Endodermal cell (in vitro differentiated cells): ENCODE measurements around the gene NRXN3. TPM values are rescaled to one million over a fixed set of nuclear protein-coding genes. Genes with fewer than 3 reads are reported as not detected.
A peak's percentile ranks its signal among the peaks of the same experiment; 100 is the strongest.

Experiments
- DNase-seq: peaks from one replicate; pipeline ENCODE4 v3.0.0-alpha.2; 2017
- H3K27ac ChIP-seq: 2 replicates; pipeline ENCODE4 v1.5.1; 2013; ENCODE audit warnings: mild to moderate bottlenecking, low read depth, low read length, moderate library complexity
- H3K27me3 ChIP-seq: 2 replicates; pipeline ENCODE4 v1.6.1; 2013; ENCODE audit warnings: mild to moderate bottlenecking, low read length, moderate library complexity; ENCODE audit not compliant: insufficient read depth, control insufficient read depth, poor library complexity, severe bottlenecking
- H3K36me3 ChIP-seq: 2 replicates; pipeline ENCODE4 v1.7.0; 2013; ENCODE audit warnings: mild to moderate bottlenecking, low read length, moderate library complexity; ENCODE audit not compliant: control insufficient read depth, insufficient read depth
- H3K4me1 ChIP-seq: one replicate; pipeline ENCODE4 v1.7.0; 2013; ENCODE audit warnings: low read length; ENCODE audit not compliant: control insufficient read depth, insufficient read depth
- H3K4me3 ChIP-seq: 2 replicates; pipeline ENCODE4 v1.5.1; 2013; ENCODE audit warnings: mild to moderate bottlenecking, low read length, moderate library complexity
- H3K9ac ChIP-seq: 2 replicates; pipeline ENCODE4 v1.6.1; 2013; ENCODE audit warnings: mild to moderate bottlenecking, low read length, moderate library complexity; ENCODE audit not compliant: poor library complexity, severe bottlenecking; ENCODE audit errors: extremely low read depth
- H3K9me3 ChIP-seq: 2 replicates; pipeline ENCODE4 v1.6.1; 2013; ENCODE audit warnings: mild to moderate bottlenecking, low read length, moderate library complexity; ENCODE audit not compliant: control insufficient read depth
- H3K27ac Mint-ChIP-seq: 2 replicates; pipeline ENCODE4 v1.8.0; 2020; ENCODE audit warnings: mixed read lengths
- H3K27me3 Mint-ChIP-seq: 2 replicates; pipeline ENCODE4 v1.8.0; 2021; ENCODE audit warnings: mild to moderate bottlenecking, mixed read lengths; ENCODE audit not compliant: insufficient read depth
- H3K36me3 Mint-ChIP-seq: 2 replicates; pipeline ENCODE4 v1.8.0; 2020; ENCODE audit warnings: low read depth, mixed read lengths
- H3K4me1 Mint-ChIP-seq: 2 replicates; pipeline ENCODE4 v1.8.0; 2020; ENCODE audit warnings: mixed read lengths
- H3K4me3 Mint-ChIP-seq: 2 replicates; pipeline ENCODE4 v1.8.0; 2020; ENCODE audit warnings: mild to moderate bottlenecking, moderate library complexity, mixed read lengths
- H3K9me3 Mint-ChIP-seq: 2 replicates; pipeline ENCODE4 v1.8.0; 2020; ENCODE audit warnings: mild to moderate bottlenecking, mixed read lengths
- WGBS, 2 experiments: methylation state at CpG; one replicate each; pipeline versions ENCODE4 v1.1.5 to v1.1.7; 2013; ENCODE audit warnings: missing lambda C conversion rate in 2 of 2, mixed read lengths in 1 of 2; ENCODE audit not compliant: insufficient coverage in 1 of 2, insufficient read length in 1 of 2; 5-methylcytosine and 5-hydroxymethylcytosine counted together
- total RNA-seq, 2 donors: library from RNA; stranded (reverse); fragmentation: NEBNext Ultra II Directional in 1 of 2; extraction: Animal tissue kit (Norgen Biotek cat#: 25700) in 1 of 2; gene quantifications; 2 replicates in 1 of 2; 3 replicates in 1 of 2; pipeline ENCODE4 v1.2.1, GENCODE V29; 2021
- TF ChIP-seq, protein P1 (sequence below): fragments of 200-600 bp; sonication (generic); conservative IDR thresholded peaks from 2 replicates; pipeline ENCODE4 v1.5.0; 2021; ENCODE audit warnings: antibody characterized with exemption, mild to moderate bottlenecking

Gene NRXN3
- total RNA-seq, 2 donors from 2014 or later, result 20.9 to 21.4 TPM

DNA sequence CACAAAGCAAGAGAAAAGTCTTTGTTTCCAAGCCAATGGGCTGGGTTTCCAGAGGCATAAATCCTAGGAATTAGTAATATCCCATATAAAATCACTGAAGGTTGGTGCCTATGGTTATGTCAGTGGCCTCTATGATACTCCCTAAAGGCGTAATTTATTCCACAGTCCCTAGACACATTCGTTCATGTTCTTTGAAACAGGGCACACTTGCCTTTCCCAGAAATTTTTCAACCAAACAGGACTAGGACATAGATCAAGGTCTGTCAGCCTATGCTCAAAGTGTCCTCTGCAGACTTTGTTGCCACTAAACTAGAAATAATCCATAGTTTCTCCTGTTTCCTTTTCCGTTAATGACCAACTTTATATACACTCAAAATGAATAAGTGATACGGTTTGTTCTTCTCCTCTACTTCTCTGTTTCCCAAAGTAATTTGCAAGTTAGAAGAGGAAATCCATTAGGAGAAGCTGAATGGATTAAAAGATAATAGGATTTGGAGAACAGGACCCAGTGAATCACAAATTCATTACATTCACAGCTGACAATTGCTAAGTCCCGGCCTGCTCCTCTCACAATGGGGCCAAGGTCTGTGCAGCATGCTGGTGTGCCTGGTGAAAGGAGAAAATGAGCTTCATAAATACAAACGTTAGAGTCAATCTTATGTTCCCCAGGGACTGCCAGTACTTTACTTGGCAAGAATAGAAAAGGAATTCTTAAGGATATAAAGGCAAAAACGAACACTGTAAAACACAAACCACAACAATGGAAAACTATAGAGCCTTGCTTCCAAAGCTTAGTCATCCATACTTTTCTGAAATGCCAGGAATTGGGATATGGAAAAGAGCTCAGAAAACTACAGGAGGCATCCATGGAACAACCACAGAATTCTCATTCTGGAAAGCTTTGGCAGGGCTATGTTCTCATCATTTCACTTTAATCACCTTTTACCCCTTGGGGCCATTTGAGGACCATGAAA, 966.2 kb downstream of the NRXN3 start:
- no peak overlapping the region for H3K4me3 Mint-ChIP-seq
- H3K27ac Mint-ChIP-seq, result peak overlapping the region; percentile 37
- Histone ChIP-seq H3K4me1 (peaks cover 2% of the 10 kb centered on the region), H3K27me3 (no peaks in the 10 kb centered on the region), H3K4me3 (no peak overlapping the region), H3K27ac (no peak overlapping the region), H3K9ac (no peak overlapping the region), H3K9me3 (peaks cover 15% of the 10 kb centered on the region), H3K36me3 (no peaks in the 10 kb centered on the region)
- H3K9me3 Mint-ChIP-seq, result peaks cover 19% of the 10 kb centered on the region
- TF ChIP-seq, protein P1, sequence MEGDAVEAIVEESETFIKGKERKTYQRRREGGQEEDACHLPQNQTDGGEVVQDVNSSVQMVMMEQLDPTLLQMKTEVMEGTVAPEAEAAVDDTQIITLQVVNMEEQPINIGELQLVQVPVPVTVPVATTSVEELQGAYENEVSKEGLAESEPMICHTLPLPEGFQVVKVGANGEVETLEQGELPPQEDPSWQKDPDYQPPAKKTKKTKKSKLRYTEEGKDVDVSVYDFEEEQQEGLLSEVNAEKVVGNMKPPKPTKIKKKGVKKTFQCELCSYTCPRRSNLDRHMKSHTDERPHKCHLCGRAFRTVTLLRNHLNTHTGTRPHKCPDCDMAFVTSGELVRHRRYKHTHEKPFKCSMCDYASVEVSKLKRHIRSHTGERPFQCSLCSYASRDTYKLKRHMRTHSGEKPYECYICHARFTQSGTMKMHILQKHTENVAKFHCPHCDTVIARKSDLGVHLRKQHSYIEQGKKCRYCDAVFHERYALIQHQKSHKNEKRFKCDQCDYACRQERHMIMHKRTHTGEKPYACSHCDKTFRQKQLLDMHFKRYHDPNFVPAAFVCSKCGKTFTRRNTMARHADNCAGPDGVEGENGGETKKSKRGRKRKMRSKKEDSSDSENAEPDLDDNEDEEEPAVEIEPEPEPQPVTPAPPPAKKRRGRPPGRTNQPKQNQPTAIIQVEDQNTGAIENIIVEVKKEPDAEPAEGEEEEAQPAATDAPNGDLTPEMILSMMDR, result no peak
- no peaks in the 10 kb centered on the region for H3K27me3 Mint-ChIP-seq
- peaks cover 10% of the 10 kb centered on the region for H3K4me1 Mint-ChIP-seq
- no peaks in the 10 kb centered on the region for H3K36me3 Mint-ChIP-seq
- no peak for DNase-seq
- 81 to 83% methylated on average over 4 to 7 of the region's 7 CpGs for WGBS, 2 experiments

- H3K9me3 ChIP-seq, result peaks cover 9% of the 10 kb centered on the region
- no peak overlapping the region for H3K9ac ChIP-seq
- peaks cover 2% of the 10 kb centered on the region for H3K4me1 ChIP-seq
- peaks cover 10% of the 10 kb centered on the region for H3K4me1 Mint-ChIP-seq
- H3K4me3 Mint-ChIP-seq, result no peak overlapping the region
- no peak overlapping the region for H3K27ac Mint-ChIP-seq
- H3K27me3 ChIP-seq, result no peaks in the 10 kb centered on the region
- DNase-seq, result no peak
- no peaks in the 10 kb centered on the region for H3K36me3 ChIP-seq
- WGBS, 2 experiments, result 79 to 100% methylated on average over 1 to 2 of the region's 2 CpGs
- no peaks in the 10 kb centered on the region for H3K27me3 Mint-ChIP-seq
- H3K9me3 Mint-ChIP-seq, result peaks cover 12% of the 10 kb centered on the region
- H3K27ac ChIP-seq, result no peak overlapping the region
- no peak overlapping the region for H3K4me3 ChIP-seq
- TF ChIP-seq, protein P1, result no peak
- H3K36me3 Mint-ChIP-seq, result no peaks in the 10 kb centered on the region
Observed at GRCh38 chr14:79137045-79137430, 966.9 kb downstream of the NRXN3 start.

GRCh38 chr14:79137836-79138235, 967.7 kb downstream of the NRXN3 start:
- Mint-ChIP-seq H3K27ac (no peak overlapping the region), H3K9me3 (peaks cover 6% of the 10 kb centered on the region), H3K27me3 (peaks cover 3% of the 10 kb centered on the region), H3K4me1 (peaks cover 10% of the 10 kb centered on the region), H3K4me3 (no peak overlapping the region), H3K36me3 (no peaks in the 10 kb centered on the region)
- Histone ChIP-seq H3K4me1 (peaks cover 2% of the 10 kb centered on the region), H3K27me3 (no peaks in the 10 kb centered on the region), H3K9ac (no peak overlapping the region), H3K36me3 (no peaks in the 10 kb centered on the region), H3K4me3 (no peak overlapping the region), H3K27ac (no peak overlapping the region), H3K9me3 (peaks cover 5% of the 10 kb centered on the region)
- 90 to 95% methylated on average over 2 to 3 of the region's 3 CpGs for WGBS, 2 experiments
- no peak for DNase-seq
- TF ChIP-seq, protein P1, result no peak
